ENCODE data around the gene NUTM2D. TPM values are rescaled to one million over a fixed set of nuclear protein-coding genes. Genes with fewer than 3 reads are reported as not detected.
"Not testable (repeated sequence)": the region's sequence is repeated elsewhere in the genome, so short reads cannot be mapped to it uniquely, and the experiment has no call there.

NUTM2D gene, protein sequence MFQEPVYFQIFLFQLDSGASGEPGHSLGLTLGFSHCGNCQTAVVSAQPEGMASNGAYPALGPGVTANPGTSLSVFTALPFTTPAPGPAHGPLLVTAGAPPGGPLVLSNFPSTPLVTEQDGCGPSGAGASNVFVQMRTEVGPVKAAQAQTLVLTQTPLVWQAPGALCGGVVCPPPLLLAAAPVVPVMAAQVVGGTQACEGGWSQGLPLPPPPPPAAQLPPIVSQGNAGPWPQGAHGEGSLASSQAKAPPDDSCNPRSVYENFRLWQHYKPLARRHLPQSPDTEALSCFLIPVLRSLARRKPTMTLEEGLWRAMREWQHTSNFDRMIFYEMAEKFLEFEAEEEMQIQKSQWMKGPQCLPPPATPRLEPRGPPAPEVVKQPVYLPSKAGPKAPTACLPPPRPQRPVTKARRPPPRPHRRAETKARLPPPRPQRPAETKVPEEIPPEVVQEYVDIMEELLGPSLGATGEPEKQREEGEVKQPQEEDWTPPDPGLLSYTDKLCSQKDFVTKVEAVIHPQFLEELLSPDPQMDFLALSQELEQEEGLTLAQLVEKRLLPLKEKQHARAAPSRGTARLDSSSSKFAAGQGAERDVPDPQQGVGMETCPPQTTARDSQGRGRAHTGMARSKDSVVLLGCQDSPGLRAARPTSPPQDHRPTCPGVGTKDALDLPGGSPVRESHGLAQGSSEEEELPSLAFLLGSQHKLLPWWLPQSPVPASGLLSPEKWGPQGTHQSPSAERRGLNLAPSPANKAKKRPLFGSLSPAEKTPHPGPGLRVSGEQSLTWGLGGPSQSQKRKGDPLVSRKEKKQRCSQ
- 1.1 and 1.6 TPM in 2 replicates for total RNA-seq (2014; rRNA removed; shearing (Covaris generic))
- 1.4 and 1.5 TPM in 2 replicates for polyA plus RNA-seq (2015; cell fraction: cytosol; rRNA removed)
- 3.8 and 4.4 TPM in 2 replicates for polyA plus RNA-seq (2015; cell fraction: nucleus; rRNA removed)

DNA sequence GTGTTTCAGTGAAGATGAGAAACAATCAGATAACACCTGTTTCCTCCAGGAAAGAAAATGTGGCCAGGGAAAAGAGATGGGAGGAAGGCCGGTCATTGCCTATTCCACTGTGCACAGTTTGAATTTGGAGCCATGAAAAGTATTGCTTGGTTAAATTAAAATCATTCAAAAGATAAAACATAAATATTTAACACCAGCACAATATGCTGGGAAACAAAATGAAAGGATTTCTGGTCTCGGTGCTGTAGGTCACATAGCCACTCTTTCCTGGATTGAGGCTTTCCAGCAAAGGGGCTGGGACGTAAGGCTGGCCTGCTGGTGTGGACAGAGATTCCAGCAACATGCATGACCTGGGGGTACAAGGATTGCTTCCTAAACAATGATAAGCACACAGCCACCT is at the start of gene NUTM2D:
Gene NUTM2D, plus strand, starts transcription at position 301 of the 400 bp plus-strand sequence. CDS start 522 bp downstream, outside the sequence.
- not testable (repeated sequence) for DNase-seq (ENCODE audit: low read depth)

DNA sequence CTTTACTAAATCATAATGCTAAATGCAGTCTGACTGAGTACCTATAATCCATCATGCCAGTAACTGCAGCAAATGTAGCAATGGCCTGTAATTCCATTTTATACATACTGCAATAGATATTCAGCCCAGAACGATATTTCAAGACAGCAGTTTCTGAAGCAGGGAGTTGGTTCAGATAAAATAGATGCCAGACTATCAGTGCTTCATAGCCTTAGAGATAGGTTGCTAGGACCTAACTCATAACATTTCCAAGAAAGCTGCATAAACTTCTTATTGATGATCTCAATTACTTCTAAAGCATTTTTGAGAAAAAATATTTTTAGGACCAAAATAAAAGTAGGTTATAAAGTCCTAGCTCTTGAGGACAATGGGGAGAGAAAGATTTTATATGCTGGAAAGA is 48.8 kb upstream of the NUTM2D start:
- not testable (repeated sequence) for DNase-seq (ENCODE audit: low read depth)

GRCh38 chr10:87309657-87310056 is 47.9 kb upstream of the NUTM2D start:
- not testable (repeated sequence) for DNase-seq (ENCODE audit: low read depth)

DNA sequence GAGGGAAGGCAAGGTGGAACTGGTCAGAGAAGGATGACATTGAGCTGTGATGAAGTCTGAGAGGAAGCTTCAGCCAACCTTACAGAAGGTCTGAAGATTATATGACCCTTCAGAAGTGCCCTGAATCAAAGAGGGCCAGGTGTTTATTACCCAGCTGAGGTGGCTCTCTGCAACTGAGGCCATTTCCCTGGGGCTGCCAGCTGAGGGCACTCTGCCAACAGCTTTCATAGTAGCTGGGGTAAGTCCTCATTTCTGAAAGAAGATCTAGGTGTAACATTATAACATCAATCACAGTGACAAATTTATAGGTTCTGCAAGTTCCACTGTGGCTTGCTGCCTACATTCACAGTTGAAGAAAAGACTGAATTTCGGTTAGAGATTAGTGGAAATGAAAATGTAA is 46.0 kb upstream of the NUTM2D start:
- DNase-seq (ENCODE audit: low read depth), result not testable (repeated sequence)

DNA sequence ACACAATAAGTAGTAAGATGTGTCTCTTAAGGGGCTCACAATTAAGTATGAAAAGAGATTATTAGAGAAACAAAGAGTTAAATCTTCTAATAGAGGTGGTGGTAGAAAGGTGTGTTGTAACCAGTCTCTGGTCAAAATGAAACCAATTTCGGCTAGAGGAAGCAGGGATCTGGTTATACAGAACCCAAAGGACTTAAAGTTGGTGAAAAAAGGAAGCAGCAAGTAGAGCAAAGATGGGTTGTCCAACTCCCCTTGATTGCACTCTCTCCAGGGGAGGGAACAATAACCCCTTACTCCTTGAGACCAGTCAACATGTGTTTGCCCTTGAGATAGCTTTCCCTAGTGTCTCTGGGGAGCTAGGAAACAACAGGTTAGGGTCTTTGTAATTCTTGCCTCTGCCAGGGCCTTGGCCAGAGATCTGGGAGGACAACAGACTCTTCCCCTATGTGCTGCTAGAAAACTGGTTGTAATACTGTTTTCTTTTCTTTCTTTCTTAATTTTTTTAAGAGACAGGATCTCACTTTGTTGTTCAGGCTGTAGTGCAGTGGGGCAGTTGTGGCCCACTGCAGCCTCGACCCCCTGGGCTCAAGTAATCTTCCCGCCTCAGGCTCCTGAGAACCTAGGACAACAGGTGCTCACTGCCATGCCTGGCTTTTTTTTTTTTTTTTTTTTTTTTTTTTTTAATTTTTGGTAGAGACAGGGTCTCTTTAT is 43.7 kb upstream of the NUTM2D start:
- DNase-seq (ENCODE audit: low read depth), result not testable (repeated sequence)

GRCh38 chr10:87314360-87314973 is 43.1 kb upstream of the NUTM2D start:
- DNase-seq (ENCODE audit: low read depth), result not testable (repeated sequence)

- DNase-seq (ENCODE audit: low read depth), result not testable (repeated sequence)
Measured at GRCh38 chr10:87321505-87321904, 36.0 kb upstream of the NUTM2D start.

GRCh38 chr10:87324559-87324958 is 33.0 kb upstream of the NUTM2D start:
- not testable (repeated sequence) for DNase-seq (ENCODE audit: low read depth)

DNA sequence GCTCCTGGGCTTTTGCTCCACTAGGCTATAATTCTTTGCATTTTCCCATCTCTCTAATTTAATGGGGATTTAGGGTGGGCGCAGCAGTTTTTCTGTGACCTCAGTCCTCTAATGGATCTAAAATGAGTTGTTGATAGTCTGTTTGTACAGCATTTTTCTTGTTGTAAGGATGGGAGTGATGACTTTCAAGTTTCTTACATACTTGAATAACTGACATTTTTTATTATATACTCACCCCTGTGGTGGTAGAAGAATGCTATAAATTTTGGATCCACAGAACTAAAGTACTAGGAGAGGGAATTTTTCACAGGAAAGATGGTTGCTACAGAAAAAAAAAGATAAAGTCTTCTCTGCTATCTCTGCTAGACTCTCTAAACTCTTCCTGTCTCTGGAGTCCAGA is 29.6 kb upstream of the NUTM2D start:
- DNase-seq (ENCODE audit: low read depth), result not testable (repeated sequence)

DNA sequence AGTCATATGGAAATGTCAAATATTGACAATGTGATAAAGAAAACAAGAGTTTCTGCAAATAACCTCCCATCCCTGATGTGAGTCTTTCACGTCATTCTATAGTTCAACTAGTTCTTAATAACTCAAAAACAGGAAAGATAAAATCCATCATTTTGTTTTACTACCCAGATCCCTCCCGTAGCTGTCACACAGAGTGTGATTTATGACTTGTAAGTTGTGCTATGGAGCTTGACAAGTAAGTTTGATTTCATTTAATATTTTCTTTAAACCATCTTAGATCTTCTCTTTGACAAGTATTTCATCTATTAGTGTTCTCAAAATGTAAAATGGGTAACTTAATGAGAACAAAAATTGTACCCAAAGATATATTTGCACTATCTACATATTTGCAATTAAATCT is 28.4 kb upstream of the NUTM2D start:
- DNase-seq (ENCODE audit: low read depth), result not testable (repeated sequence)

DNA sequence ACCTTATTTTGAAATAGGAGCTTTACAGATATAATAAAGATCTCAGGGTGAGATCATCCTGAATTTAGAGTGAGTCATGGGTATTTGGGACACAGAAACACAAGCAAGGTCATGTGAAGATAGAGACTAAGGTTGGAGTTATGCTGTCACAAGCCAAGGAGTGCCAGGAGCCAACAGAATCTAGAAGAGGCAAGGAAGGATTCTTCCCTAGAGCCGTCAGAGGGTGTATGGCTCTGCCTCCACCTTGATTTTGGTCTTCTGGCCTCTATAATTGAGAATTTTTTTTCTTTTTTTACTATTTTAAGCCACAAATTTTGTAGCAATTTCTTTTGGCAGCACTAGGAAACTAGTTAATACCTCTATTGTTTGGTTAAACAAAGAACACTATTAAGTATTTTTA is 24.9 kb upstream of the NUTM2D start:
- not testable (repeated sequence) for DNase-seq (ENCODE audit: low read depth)

DNA sequence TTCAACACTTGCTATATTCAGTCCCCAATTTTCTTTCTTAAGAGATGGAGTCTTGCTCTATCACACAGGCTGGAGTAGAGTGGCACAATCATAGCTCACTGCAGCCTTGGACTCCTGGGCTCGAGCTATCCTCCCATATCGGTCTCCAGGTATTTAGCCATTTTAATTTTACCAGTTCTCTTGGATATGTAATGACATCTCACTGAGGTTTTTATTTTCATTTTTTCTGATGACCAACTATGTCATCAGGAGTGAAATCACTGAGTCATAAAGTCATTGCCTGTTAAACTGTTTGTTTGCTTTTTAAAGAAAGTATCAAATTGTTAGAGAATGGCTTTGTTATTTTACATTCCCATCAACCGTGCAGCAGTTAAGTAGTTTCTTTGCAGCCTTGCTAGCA is 17.1 kb upstream of the NUTM2D start:
- DNase-seq (ENCODE audit: low read depth), result not testable (repeated sequence)

DNA sequence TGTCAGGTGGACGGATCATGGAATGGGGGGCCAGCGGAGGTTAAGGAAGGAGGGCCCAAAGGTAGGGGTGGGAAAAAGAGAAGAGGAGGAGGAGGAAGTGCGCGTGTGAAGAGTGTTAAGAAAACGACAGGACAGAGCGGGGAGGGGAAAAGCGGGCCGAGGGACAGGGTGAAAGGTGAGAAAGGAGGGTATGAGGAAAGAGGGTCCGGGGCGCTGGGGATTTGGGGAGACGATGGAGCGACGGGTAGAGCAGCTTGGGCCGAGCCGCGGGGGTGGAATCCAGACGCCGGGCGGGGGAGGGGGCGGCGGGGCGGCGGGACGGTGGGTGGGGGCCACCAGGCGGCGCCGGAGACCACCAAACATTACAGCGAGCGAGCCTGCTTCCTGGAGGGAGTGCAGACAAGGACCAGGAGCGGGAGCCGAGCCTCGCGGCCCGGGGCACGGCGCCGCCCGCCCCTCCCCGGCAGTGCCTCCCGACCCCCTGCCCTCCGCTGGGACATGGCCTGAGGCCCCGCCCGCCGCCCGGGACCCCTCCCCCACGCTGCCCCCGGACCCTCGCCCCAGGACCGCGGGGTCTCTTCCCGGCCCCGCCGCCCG is 15.9 kb upstream of the NUTM2D start:
- DNase-seq (ENCODE audit: low read depth), result not testable (repeated sequence)

DNA sequence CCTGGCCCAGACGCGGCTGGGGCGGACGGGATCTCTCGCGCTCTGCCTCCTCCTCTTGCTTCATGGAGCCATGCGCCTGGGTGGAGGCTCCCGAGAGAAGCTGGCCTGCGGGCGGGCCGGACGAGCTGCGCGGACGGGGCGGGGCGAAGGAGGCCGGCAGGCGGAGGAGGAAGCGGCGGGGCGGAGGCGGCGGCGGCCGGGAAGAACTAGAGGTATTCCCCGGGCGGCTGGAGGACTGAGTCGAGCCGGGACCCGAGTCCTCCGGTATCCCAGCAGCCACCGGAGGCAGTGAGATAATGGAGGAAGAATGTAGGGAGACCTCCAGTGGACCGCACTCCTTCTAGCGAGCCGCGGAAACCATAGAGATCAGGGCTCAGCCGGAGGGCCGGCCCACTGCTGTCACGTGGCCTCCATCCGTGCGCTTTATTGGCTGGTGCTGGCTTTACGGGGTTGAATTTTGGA is 15.3 kb upstream of the NUTM2D start:
- DNase-seq (ENCODE audit: low read depth), result peak; percentile 93

DNA sequence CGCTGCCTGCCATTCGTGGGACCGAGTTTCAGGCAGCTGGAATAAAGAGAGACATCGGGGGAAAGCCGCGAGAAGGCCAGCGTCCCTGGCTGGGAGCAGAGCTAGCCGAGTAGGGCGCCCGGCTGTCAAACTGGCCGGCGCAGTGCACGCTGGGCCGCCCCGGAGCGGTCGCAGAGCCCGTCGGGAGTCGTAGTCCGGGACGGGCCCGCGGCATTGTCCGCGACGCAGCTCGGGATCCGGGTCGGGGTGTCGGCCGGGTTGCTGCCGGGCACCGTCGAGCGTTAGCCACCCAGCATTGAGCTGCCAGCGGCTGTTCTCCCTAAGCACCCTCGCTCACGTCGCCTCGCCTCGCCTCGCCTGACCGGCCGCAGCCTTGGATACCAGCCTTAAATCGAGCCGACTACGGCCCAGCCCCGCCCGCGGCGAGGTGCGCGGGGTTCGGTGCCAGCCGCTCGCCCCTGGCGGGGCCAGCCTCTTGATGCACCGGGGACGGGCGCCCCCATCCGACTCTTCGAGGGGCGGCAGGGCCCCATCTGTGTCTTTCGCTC is 14.8 kb upstream of the NUTM2D start:
- peak; percentile 76 for DNase-seq (ENCODE audit: low read depth)

- DNase-seq (ENCODE audit: low read depth), result not testable (repeated sequence)
Measured at GRCh38 chr10:87345743-87346142, 11.8 kb upstream of the NUTM2D start.

- DNase-seq (ENCODE audit: low read depth), result not testable (repeated sequence)
Measured at GRCh38 chr10:87350161-87350560, 7.4 kb upstream of the NUTM2D start.

DNA sequence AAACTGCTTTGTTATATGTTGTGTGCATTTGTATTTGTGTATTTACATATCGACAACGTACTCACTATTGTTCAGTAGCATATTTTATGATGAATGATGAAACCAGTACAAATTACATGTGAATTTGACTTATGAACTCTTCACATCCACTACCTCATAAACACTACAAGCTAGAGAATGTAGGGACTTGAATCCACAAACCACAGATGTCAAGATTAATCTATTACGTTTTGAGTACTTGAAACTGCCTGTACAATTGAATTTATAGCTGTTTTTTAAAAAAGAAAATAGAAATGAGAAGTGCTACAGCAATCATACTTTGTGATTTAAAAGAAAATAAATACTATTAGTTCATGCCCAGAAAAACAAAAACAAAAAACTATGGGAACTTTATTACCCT is 4.7 kb upstream of the NUTM2D start:
- DNase-seq (ENCODE audit: low read depth), result not testable (repeated sequence)

DNA sequence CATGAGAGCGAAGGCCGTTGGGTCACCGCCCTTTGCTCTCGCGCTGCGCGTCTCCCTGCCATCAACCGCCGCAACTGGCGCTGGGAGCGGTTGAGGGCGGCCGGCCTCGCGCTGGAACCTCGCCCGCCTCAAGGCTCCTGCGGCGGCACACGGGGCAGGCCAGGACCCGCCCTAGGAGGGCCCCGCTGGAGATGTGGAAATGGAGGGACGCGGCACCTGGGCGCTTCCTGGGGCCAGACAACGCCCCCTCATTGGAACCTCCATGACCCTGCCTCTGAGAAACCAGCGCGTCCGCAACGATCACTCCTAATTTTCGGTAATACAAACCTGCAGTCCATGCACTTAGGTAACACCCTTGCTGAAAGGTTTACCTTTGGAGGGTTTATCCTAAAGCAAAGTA is 2.4 kb upstream of the NUTM2D start:
- DNase-seq (ENCODE audit: low read depth), result not testable (repeated sequence)

GRCh38 chr10:87358159-87358558 is 615 bp downstream of the NUTM2D start:
- not testable (repeated sequence) for DNase-seq (ENCODE audit: low read depth)
